Subcutaneous adipose tissue (tissue), 4 donors: ENCODE measurements around the gene ARHGAP28. TPM values are rescaled to one million over a fixed set of nuclear protein-coding genes. Genes with fewer than 3 reads are reported as not detected.

Experiments used
- total RNA-seq, 4 donors: library from RNA; depleted of rRNA; stranded (reverse); fragments of >200 nt; gene quantifications; one replicate each; pipeline ENCODE4 v1.1.0, GENCODE V29; 2016
- TF ChIP-seq, protein P1 (sequence below): fragments of 450-650 bp; IDR thresholded peaks from one replicate; pipeline ENCODE4 v1.5.1; 2016; ENCODE audit warnings: low read depth, mild to moderate bottlenecking, control low read depth, antibody characterized with exemption, moderate library complexity

ARHGAP28 gene
- total RNA-seq, 4 donors from 2014 or later, result 8.0 to 15.3 (median 9.3) TPM

DNA sequence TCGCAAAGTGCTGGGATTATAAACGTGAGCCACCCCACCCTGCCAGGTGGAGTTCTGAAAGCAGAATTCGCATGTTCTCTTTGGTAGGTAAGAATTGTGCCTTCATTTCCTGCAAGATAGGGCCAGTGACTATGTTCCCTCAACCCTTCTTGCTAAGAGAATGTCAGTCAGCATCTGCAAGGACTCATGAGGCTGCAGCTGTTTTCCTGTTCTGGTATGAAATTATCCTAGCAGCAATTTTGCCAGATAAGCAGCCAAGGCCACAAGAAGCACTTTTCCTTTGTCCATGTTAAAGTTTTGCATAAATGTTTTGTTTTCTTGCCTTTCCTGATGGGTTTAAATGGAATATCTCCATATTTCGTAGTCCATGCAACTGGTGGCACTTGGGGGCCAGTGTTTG lies 6.8 kb upstream of the ARHGAP28 start:
- TF ChIP-seq, protein P1, sequence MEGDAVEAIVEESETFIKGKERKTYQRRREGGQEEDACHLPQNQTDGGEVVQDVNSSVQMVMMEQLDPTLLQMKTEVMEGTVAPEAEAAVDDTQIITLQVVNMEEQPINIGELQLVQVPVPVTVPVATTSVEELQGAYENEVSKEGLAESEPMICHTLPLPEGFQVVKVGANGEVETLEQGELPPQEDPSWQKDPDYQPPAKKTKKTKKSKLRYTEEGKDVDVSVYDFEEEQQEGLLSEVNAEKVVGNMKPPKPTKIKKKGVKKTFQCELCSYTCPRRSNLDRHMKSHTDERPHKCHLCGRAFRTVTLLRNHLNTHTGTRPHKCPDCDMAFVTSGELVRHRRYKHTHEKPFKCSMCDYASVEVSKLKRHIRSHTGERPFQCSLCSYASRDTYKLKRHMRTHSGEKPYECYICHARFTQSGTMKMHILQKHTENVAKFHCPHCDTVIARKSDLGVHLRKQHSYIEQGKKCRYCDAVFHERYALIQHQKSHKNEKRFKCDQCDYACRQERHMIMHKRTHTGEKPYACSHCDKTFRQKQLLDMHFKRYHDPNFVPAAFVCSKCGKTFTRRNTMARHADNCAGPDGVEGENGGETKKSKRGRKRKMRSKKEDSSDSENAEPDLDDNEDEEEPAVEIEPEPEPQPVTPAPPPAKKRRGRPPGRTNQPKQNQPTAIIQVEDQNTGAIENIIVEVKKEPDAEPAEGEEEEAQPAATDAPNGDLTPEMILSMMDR, result no peak

DNA sequence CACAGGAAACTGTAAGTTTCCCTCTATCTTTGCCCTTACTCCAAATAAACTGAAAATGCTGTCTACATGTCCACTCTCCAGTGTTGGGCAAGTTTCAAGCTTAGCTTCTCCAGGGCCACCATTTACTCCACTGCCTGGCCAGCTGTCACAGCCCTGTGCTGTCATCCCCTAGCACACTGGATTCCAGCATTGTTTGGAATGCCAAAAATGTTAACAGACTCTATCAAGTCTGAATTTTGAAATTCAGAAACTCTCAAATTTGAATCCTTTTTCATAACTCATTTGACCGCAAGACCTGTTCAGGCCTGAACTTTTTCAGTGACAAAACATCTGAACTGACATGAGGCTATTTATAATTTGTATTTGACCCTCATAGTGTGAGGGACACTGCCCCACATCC lies 5.2 kb upstream of the ARHGAP28 start:
- TF ChIP-seq, protein P1, result no peak

GRCh38 chr18:6728331-6728730 lies 1.2 kb upstream of the ARHGAP28 start:
- TF ChIP-seq, protein P1, result no peak

GRCh38 chr18:6728809-6729246 lies 688 bp upstream of the ARHGAP28 start:
- TF ChIP-seq, protein P1, result no peak

- TF ChIP-seq, protein P1, result no peak
Observed at GRCh38 chr18:6730416-6731221, 1.1 kb downstream of the ARHGAP28 start.

GRCh38 chr18:6731222-6731596 lies 1.7 kb downstream of the ARHGAP28 start:
- TF ChIP-seq, protein P1, result no peak

- TF ChIP-seq, protein P1, result no peak
Observed at GRCh38 chr18:6732952-6733351, 3.4 kb downstream of the ARHGAP28 start.
